Gastroesophageal sphincter (tissue), 3 donors: ENCODE measurements around the gene LRRC36.

Experiments
- POLR2A ChIP-seq, 2 donors: fragments of 450-650 bp; IDR thresholded peaks; one replicate each; pipeline ENCODE4 v1.6.1; 2017; ENCODE audit warnings: antibody characterized with exemption in 2 of 2, mild to moderate bottlenecking in 2 of 2, moderate library complexity in 1 of 2
- POLR2AphosphoS5 ChIP-seq: sonication (generic); formaldehyde crosslinking; IDR thresholded peaks from one replicate; pipeline ENCODE4 v1.6.1; 2017; ENCODE audit warnings: antibody characterized with exemption
- TF ChIP-seq, protein P1 (sequence below), 4 experiments: fragments of 200-600 bp in 2 of 4; fragments of 450-650 bp in 2 of 4; sonication (generic) in 1 of 4; IDR thresholded peaks; one replicate each; pipeline ENCODE4 v1.5.1; 2017 to 2019; ENCODE audit warnings: antibody characterized with exemption in 4 of 4, mild to moderate bottlenecking in 2 of 4, moderate library complexity in 2 of 4

DNA sequence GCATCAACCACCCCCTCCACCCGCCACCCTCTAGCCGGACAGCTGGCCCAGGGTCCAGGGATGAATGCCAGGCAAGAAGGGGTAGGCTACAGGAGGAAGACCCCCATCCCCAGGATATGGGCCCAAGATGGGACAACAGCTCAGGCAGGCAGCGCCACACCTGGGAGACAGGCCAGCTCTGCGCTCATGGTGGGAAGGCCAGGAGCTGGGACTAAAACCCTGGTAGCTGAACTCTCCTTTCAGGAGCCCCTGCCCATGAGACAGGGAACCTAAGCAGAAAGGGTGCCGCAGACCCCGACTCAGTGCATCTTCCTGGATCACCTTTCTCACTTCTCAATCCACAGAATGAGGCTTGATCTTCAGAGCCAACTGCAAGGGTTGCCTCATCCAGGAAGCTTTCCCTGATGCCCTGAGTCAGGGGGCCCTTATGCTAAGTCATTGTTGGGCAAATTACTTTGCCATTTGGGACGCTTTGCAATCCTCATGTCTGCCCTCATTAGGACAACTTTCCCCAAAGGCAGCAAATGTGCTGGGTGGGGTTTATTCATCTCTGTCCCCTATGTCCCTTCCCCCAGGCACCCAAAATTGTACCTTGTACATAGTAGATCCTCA is 80.7 kb downstream of the LRRC36 start:
- TF ChIP-seq, protein P1, sequence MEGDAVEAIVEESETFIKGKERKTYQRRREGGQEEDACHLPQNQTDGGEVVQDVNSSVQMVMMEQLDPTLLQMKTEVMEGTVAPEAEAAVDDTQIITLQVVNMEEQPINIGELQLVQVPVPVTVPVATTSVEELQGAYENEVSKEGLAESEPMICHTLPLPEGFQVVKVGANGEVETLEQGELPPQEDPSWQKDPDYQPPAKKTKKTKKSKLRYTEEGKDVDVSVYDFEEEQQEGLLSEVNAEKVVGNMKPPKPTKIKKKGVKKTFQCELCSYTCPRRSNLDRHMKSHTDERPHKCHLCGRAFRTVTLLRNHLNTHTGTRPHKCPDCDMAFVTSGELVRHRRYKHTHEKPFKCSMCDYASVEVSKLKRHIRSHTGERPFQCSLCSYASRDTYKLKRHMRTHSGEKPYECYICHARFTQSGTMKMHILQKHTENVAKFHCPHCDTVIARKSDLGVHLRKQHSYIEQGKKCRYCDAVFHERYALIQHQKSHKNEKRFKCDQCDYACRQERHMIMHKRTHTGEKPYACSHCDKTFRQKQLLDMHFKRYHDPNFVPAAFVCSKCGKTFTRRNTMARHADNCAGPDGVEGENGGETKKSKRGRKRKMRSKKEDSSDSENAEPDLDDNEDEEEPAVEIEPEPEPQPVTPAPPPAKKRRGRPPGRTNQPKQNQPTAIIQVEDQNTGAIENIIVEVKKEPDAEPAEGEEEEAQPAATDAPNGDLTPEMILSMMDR (IDR thresholded peaks at IDR 0.05) = no peak
- TF ChIP-seq POLR2AphosphoS5 = no peak
- no peak for TF ChIP-seq POLR2A (IDR thresholded peaks at IDR 0.05)
